WTC11 (cell line): ENCODE data around the gene PRELP. TPM values are rescaled to one million over a fixed set of nuclear protein-coding genes. Genes with fewer than 3 reads are reported as not detected.

Source experiments
- ATAC-seq: fragments of 200-7000 bp; cut with Tn5 transposase; 2 replicates; pipeline ENCODE4 v1.10.0; 2021; ENCODE audit warnings: mild to moderate bottlenecking, moderate library complexity
- CTCF ChIA-PET: fragments of 300-600 bp; sonication (Branson Sonifier 250); formaldehyde crosslinking; loops from one replicate; lab custom pipeline; 2021; ENCODE audit warnings: antibody characterized with exemption; lab: Charles Lee
- POLR2A ChIA-PET: fragments of 350-600 bp; sonication (Branson Sonifier 250); formaldehyde crosslinking; loops from one replicate; lab custom pipeline; 2021; ENCODE audit warnings: antibody characterized with exemption; lab: Charles Lee
- DNase-seq: peaks from one replicate; pipeline ENCODE4 v3.0.0; 2021; ENCODE audit warnings: low spot score
- H3K27ac Mint-ChIP-seq: 2 replicates; pipeline ENCODE4 v1.8.0; 2021; ENCODE audit warnings: mixed read lengths
- H3K27me3 Mint-ChIP-seq: 2 replicates; pipeline ENCODE4 v1.8.0; 2021; ENCODE audit warnings: low read depth, mild to moderate bottlenecking, moderate library complexity, mixed read lengths
- H3K36me3 Mint-ChIP-seq: 2 replicates; pipeline ENCODE4 v1.8.0; 2021; ENCODE audit warnings: mixed read lengths
- H3K4me1 Mint-ChIP-seq: 2 replicates; pipeline ENCODE4 v1.8.0; 2022; ENCODE audit warnings: mixed read lengths
- H3K4me3 Mint-ChIP-seq: 2 replicates; pipeline ENCODE4 v1.8.0; 2021; ENCODE audit warnings: mild to moderate bottlenecking, moderate library complexity, mixed read lengths
- H3K9me3 Mint-ChIP-seq: 2 replicates; pipeline ENCODE4 v1.8.0; 2021; ENCODE audit warnings: mixed read lengths
- CREB1 ChIP-seq: sonication (generic); formaldehyde crosslinking; IDR thresholded peaks from 2 replicates; pipeline ENCODE4 v1.8.0; 2023; ENCODE audit warnings: mild to moderate bottlenecking, missing genetic modification reagents
- ELF4 ChIP-seq: sonication (generic); formaldehyde crosslinking; IDR thresholded peaks from 2 replicates; pipeline ENCODE4 v1.8.1; 2022; ENCODE audit warnings: low read depth, mild to moderate bottlenecking, moderate library complexity, missing genetic modification reagents
- FOXK1 ChIP-seq: sonication (generic); formaldehyde crosslinking; IDR thresholded peaks from 2 replicates; pipeline ENCODE4 v1.8.0; 2022; ENCODE audit warnings: mild to moderate bottlenecking, moderate library complexity, missing genetic modification reagents
- GABPB1 ChIP-seq: sonication (generic); formaldehyde crosslinking; IDR thresholded peaks from 2 replicates; pipeline ENCODE4 v1.8.1; 2023; ENCODE audit warnings: mild to moderate bottlenecking, missing genetic modification reagents
- GTF2I ChIP-seq: fragments of 250-450 bp; sonication (Bioruptor Pico); conservative IDR thresholded peaks from 2 replicates; pipeline ENCODE4 v1.4.0; 2021; ENCODE audit warnings: mild to moderate bottlenecking
- NFE2L1 ChIP-seq: sonication (generic); formaldehyde crosslinking; IDR thresholded peaks from 2 replicates; pipeline ENCODE4 v1.8.1; 2023; ENCODE audit warnings: missing genetic modification reagents
- NFYB ChIP-seq: sonication (generic); formaldehyde crosslinking; conservative IDR thresholded peaks from 2 replicates; pipeline ENCODE4 v1.8.0; 2022; ENCODE audit warnings: low read depth, missing genetic modification reagents
- NR1H2 ChIP-seq: sonication (generic); formaldehyde crosslinking; IDR thresholded peaks from 2 replicates; pipeline ENCODE4 v1.9.0; 2021; ENCODE audit warnings: mild to moderate bottlenecking, moderate library complexity, missing genetic modification reagents
- SOX15 ChIP-seq: fragments of 250-450 bp; sonication (Bioruptor Pico); IDR thresholded peaks from 2 replicates; pipeline ENCODE4 v1.9.0; 2021; ENCODE audit warnings: mild to moderate bottlenecking
- ZNF138 ChIP-seq: sonication (generic); formaldehyde crosslinking; conservative IDR thresholded peaks from 2 replicates; pipeline ENCODE4 v1.8.1; 2022; ENCODE audit warnings: mild to moderate bottlenecking, moderate library complexity, missing genetic modification reagents
- ZNF317 ChIP-seq: sonication (generic); formaldehyde crosslinking; IDR thresholded peaks from 2 replicates; pipeline ENCODE4 v1.8.1; 2023; ENCODE audit warnings: low read depth, mild to moderate bottlenecking, moderate library complexity, missing genetic modification reagents, borderline replicate concordance
- total RNA-seq: library from RNA; stranded (reverse); gene quantifications from 3 replicates; pipeline ENCODE4 v1.2.3, GENCODE V29; 2021
- TF ChIP-seq, protein P1 (sequence below): sonication (generic); formaldehyde crosslinking; IDR thresholded peaks from 2 replicates; pipeline ENCODE4 v1.8.0; 2022; ENCODE audit warnings: mild to moderate bottlenecking, missing genetic modification reagents
- TF ChIP-seq, protein P2 (sequence below): sonication (generic); formaldehyde crosslinking; conservative IDR thresholded peaks from 2 replicates; pipeline ENCODE4 v1.8.1; 2022; ENCODE audit warnings: mild to moderate bottlenecking, missing genetic modification reagents
- TF ChIP-seq, protein P3 (sequence below): fragments of 250-450 bp; sonication (Bioruptor Pico); IDR thresholded peaks from 2 replicates; pipeline ENCODE4 v1.9.0; 2021; ENCODE audit warnings: mild to moderate bottlenecking, borderline replicate concordance
- TF ChIP-seq, protein P4 (sequence below): sonication (generic); formaldehyde crosslinking; IDR thresholded peaks from 2 replicates; pipeline ENCODE4 v1.8.1; 2023; ENCODE audit warnings: mild to moderate bottlenecking, missing genetic modification reagents
- TF ChIP-seq, protein P5 (sequence below): sonication (generic); formaldehyde crosslinking; IDR thresholded peaks from 2 replicates; pipeline ENCODE4 v1.8.0; 2022; ENCODE audit warnings: missing genetic modification reagents
- TF ChIP-seq, protein P6 (sequence below): sonication (generic); formaldehyde crosslinking; IDR thresholded peaks from 2 replicates; pipeline ENCODE4 v1.8.1; 2023; ENCODE audit warnings: mild to moderate bottlenecking, missing genetic modification reagents, moderate library complexity
- TF ChIP-seq, protein P7 (sequence below): fragments of 200-600 bp; IDR thresholded peaks from 2 replicates; pipeline ENCODE4 v1.8.0; 2022; ENCODE audit warnings: antibody characterized with exemption

PRELP gene
- total RNA-seq, 1 experiment from 2014 or later, result 0.17 TPM

DNA sequence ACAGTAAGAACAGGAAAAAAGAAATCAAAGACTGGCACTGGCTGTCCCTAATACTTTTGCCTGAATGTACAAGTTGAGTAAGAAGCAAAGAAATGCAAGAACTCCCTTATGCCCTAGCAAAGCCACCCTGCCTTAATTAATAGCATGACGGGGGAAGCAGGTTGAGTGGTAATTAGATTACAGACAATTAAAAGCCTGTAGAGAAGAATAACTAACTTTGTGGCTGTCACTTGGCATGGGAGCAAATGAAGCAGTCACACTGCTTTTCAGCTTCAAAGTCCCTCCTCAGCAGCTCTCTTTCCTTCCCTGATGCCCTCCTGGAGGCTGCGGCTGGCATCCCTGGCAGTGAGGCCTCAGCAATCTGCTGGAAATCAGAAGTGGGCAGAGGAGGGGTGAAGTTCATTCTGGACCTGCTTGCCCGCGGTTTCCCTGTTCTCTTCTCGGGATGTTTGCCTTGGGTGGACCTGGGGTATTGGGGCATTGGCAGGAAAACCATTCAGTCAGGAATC is 21.7 kb downstream of the PRELP start:
- no peak for ATAC-seq
- Mint-ChIP-seq H3K4me1 (peaks cover 11% of the 10 kb centered on the region), H3K9me3 (no peaks in the 10 kb centered on the region), H3K27ac (no peak overlapping the region), H3K4me3 (no peak overlapping the region), H3K27me3 (peaks cover 3% of the 10 kb centered on the region)
- POLR2A ChIA-PET, result no interaction called here
- DNase-seq, result no peak
- TF ChIP-seq, protein P1, sequence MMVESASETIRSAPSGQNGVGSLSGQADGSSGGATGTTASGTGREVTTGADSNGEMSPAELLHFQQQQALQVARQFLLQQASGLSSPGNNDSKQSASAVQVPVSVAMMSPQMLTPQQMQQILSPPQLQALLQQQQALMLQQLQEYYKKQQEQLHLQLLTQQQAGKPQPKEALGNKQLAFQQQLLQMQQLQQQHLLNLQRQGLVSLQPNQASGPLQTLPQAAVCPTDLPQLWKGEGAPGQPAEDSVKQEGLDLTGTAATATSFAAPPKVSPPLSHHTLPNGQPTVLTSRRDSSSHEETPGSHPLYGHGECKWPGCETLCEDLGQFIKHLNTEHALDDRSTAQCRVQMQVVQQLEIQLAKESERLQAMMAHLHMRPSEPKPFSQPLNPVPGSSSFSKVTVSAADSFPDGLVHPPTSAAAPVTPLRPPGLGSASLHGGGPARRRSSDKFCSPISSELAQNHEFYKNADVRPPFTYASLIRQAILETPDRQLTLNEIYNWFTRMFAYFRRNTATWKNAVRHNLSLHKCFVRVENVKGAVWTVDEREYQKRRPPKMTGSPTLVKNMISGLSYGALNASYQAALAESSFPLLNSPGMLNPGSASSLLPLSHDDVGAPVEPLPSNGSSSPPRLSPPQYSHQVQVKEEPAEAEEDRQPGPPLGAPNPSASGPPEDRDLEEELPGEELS (CRISPR knock-in tag), result no peak
- TF ChIP-seq CREB1 (CRISPR knock-in tag), result no peak
- TF ChIP-seq ZNF138, result no peak
- TF ChIP-seq, protein P2, sequence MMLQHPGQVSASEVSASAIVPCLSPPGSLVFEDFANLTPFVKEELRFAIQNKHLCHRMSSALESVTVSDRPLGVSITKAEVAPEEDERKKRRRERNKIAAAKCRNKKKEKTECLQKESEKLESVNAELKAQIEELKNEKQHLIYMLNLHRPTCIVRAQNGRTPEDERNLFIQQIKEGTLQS (CRISPR knock-in tag), result no peak
- TF ChIP-seq NFE2L1 (CRISPR knock-in tag), result no peak
- TF ChIP-seq GABPB1 (CRISPR knock-in tag), result no peak
- TF ChIP-seq GTF2I (CRISPR knock-in tag), result no peak
- TF ChIP-seq NFYB (CRISPR knock-in tag), result no peak
- TF ChIP-seq, protein P3, sequence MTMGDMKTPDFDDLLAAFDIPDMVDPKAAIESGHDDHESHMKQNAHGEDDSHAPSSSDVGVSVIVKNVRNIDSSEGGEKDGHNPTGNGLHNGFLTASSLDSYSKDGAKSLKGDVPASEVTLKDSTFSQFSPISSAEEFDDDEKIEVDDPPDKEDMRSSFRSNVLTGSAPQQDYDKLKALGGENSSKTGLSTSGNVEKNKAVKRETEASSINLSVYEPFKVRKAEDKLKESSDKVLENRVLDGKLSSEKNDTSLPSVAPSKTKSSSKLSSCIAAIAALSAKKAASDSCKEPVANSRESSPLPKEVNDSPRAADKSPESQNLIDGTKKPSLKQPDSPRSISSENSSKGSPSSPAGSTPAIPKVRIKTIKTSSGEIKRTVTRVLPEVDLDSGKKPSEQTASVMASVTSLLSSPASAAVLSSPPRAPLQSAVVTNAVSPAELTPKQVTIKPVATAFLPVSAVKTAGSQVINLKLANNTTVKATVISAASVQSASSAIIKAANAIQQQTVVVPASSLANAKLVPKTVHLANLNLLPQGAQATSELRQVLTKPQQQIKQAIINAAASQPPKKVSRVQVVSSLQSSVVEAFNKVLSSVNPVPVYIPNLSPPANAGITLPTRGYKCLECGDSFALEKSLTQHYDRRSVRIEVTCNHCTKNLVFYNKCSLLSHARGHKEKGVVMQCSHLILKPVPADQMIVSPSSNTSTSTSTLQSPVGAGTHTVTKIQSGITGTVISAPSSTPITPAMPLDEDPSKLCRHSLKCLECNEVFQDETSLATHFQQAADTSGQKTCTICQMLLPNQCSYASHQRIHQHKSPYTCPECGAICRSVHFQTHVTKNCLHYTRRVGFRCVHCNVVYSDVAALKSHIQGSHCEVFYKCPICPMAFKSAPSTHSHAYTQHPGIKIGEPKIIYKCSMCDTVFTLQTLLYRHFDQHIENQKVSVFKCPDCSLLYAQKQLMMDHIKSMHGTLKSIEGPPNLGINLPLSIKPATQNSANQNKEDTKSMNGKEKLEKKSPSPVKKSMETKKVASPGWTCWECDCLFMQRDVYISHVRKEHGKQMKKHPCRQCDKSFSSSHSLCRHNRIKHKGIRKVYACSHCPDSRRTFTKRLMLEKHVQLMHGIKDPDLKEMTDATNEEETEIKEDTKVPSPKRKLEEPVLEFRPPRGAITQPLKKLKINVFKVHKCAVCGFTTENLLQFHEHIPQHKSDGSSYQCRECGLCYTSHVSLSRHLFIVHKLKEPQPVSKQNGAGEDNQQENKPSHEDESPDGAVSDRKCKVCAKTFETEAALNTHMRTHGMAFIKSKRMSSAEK (CRISPR knock-in tag), result no peak
- TF ChIP-seq, protein P4, sequence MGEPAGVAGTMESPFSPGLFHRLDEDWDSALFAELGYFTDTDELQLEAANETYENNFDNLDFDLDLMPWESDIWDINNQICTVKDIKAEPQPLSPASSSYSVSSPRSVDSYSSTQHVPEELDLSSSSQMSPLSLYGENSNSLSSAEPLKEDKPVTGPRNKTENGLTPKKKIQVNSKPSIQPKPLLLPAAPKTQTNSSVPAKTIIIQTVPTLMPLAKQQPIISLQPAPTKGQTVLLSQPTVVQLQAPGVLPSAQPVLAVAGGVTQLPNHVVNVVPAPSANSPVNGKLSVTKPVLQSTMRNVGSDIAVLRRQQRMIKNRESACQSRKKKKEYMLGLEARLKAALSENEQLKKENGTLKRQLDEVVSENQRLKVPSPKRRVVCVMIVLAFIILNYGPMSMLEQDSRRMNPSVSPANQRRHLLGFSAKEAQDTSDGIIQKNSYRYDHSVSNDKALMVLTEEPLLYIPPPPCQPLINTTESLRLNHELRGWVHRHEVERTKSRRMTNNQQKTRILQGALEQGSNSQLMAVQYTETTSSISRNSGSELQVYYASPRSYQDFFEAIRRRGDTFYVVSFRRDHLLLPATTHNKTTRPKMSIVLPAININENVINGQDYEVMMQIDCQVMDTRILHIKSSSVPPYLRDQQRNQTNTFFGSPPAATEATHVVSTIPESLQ (CRISPR knock-in tag), result no peak
- TF ChIP-seq NR1H2 (CRISPR knock-in tag), result no peak
- TF ChIP-seq, all 79 proteins: peak for 0
- peaks cover 2% of the 10 kb centered on the region for H3K36me3 Mint-ChIP-seq
- CTCF ChIA-PET, result interaction anchor here (1.7 kb wide), 1 partner anchor 9 kb away, joined by 5 read pairs; no protein-coding TSS in a partner anchor

DNA sequence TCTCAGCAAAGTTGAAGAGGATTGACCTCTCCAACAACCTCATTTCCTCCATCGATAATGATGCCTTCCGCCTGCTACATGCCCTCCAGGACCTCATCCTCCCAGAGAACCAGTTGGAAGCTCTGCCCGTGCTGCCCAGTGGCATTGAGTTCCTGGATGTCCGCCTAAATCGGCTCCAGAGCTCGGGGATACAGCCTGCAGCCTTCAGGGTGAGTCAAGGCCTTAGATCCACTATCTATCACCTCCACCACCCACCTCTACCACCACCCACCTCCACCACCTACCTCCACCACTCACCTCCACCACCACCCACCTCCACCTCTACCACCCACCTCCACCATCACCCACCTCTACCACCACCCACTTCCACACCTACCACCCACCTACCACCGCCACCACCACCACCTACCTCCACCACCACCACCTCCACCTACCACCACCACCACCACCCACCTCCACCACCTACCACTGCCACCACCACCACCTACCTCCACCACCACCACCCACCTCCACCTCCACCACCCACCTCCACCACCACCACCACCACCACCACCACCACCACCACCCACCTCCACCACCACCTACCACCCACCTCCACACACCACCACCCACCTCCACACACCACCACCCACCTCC is 24.2 kb downstream of the PRELP start:
- DNase-seq (no peak), ATAC-seq (no peak)
- H3K9me3 Mint-ChIP-seq, result no peaks in the 10 kb centered on the region
- H3K4me3 Mint-ChIP-seq, result no peak overlapping the region
- ChIA-PET CTCF (interaction anchor here (0.5 kb wide), 1 partner anchor 87 kb away, joined by 3 read pairs; no protein-coding TSS in a partner anchor), POLR2A (no interaction called here)
- H3K36me3 Mint-ChIP-seq, result peaks cover 2% of the 10 kb centered on the region
- H3K27me3 Mint-ChIP-seq, result no peaks in the 10 kb centered on the region; the same call in 1 of the 2 replicates
- H3K27ac Mint-ChIP-seq, result no peak overlapping the region
- peaks cover 5% of the 10 kb centered on the region for H3K4me1 Mint-ChIP-seq
- TF ChIP-seq FOXK1 (CRISPR knock-in tag) (no peak), ZNF317 (CRISPR knock-in tag) (no peak), SOX15 (CRISPR knock-in tag) (no peak), ELF4 (CRISPR knock-in tag) (no peak)
- TF ChIP-seq, protein P5, sequence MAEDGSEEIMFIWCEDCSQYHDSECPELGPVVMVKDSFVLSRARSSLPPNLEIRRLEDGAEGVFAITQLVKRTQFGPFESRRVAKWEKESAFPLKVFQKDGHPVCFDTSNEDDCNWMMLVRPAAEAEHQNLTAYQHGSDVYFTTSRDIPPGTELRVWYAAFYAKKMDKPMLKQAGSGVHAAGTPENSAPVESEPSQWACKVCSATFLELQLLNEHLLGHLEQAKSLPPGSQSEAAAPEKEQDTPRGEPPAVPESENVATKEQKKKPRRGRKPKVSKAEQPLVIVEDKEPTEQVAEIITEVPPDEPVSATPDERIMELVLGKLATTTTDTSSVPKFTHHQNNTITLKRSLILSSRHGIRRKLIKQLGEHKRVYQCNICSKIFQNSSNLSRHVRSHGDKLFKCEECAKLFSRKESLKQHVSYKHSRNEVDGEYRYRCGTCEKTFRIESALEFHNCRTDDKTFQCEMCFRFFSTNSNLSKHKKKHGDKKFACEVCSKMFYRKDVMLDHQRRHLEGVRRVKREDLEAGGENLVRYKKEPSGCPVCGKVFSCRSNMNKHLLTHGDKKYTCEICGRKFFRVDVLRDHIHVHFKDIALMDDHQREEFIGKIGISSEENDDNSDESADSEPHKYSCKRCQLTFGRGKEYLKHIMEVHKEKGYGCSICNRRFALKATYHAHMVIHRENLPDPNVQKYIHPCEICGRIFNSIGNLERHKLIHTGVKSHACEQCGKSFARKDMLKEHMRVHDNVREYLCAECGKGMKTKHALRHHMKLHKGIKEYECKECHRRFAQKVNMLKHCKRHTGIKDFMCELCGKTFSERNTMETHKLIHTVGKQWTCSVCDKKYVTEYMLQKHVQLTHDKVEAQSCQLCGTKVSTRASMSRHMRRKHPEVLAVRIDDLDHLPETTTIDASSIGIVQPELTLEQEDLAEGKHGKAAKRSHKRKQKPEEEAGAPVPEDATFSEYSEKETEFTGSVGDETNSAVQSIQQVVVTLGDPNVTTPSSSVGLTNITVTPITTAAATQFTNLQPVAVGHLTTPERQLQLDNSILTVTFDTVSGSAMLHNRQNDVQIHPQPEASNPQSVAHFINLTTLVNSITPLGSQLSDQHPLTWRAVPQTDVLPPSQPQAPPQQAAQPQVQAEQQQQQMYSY, result no peak
- TF ChIP-seq, protein P6, sequence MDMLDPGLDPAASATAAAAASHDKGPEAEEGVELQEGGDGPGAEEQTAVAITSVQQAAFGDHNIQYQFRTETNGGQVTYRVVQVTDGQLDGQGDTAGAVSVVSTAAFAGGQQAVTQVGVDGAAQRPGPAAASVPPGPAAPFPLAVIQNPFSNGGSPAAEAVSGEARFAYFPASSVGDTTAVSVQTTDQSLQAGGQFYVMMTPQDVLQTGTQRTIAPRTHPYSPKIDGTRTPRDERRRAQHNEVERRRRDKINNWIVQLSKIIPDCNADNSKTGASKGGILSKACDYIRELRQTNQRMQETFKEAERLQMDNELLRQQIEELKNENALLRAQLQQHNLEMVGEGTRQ (CRISPR knock-in tag), result no peak
- TF ChIP-seq, protein P7, sequence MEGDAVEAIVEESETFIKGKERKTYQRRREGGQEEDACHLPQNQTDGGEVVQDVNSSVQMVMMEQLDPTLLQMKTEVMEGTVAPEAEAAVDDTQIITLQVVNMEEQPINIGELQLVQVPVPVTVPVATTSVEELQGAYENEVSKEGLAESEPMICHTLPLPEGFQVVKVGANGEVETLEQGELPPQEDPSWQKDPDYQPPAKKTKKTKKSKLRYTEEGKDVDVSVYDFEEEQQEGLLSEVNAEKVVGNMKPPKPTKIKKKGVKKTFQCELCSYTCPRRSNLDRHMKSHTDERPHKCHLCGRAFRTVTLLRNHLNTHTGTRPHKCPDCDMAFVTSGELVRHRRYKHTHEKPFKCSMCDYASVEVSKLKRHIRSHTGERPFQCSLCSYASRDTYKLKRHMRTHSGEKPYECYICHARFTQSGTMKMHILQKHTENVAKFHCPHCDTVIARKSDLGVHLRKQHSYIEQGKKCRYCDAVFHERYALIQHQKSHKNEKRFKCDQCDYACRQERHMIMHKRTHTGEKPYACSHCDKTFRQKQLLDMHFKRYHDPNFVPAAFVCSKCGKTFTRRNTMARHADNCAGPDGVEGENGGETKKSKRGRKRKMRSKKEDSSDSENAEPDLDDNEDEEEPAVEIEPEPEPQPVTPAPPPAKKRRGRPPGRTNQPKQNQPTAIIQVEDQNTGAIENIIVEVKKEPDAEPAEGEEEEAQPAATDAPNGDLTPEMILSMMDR, result no peak
